Prostate gland (tissue), 2 donors: Measurements from ENCODE around the gene KRT13. TPM values are rescaled to one million over a fixed set of nuclear protein-coding genes. Genes with fewer than 3 reads are reported as not detected.

ENCODE experiments used
- DNase-seq: peaks from one replicate; pipeline ENCODE4 v3.0.0-alpha.2; 2019; ENCODE audit warnings: low spot score
- H3K27ac ChIP-seq, 2 donors: fragments of 200-600 bp; sonication (generic); 2 replicates each; pipeline ENCODE4 v1.5.1; 2017 to 2019
- H3K27me3 ChIP-seq: fragments of 200-600 bp; sonication (generic); replicated peaks from 2 replicates; pipeline ENCODE4 v1.5.1; 2019; ENCODE audit not compliant: insufficient read depth
- H3K36me3 ChIP-seq, 2 donors: fragments of 200-600 bp; sonication (generic); 1 replicate in 1 of 2; 2 replicates in 1 of 2; pipeline versions ENCODE4 v1.5.1 to v1.8.1; 2017 to 2019
- H3K4me1 ChIP-seq: fragments of 200-600 bp; sonication (generic); replicated peaks from 2 replicates; pipeline ENCODE4 v1.5.1; 2019
- H3K4me3 ChIP-seq, 2 donors: fragments of 200-600 bp; sonication (generic); 2 replicates each; pipeline ENCODE4 v1.5.1; 2017 to 2019
- H3K9me3 ChIP-seq: fragments of 200-600 bp; sonication (generic); 2 replicates; pipeline ENCODE4 v1.5.1; 2017
- POLR2A ChIP-seq: fragments of 450-650 bp; IDR thresholded peaks from one replicate; pipeline ENCODE4 v1.6.1; 2016; ENCODE audit warnings: antibody characterized with exemption, mild to moderate bottlenecking
- POLR2AphosphoS5 ChIP-seq: sonication (generic); formaldehyde crosslinking; IDR thresholded peaks from one replicate; pipeline ENCODE4 v1.6.1; 2017; ENCODE audit warnings: antibody characterized with exemption
- WGBS: methylation state at CpG from one replicate; pipeline ENCODE4 v1.1.5; 2018; 5-methylcytosine and 5-hydroxymethylcytosine counted together
- intact Hi-C: fragments of 100-400 bp; cut with DNase I; formaldehyde crosslinking; loops from one replicate; pipeline ENCODE4 v1.14.2; 2022
- total RNA-seq, 2 donors: library from RNA; depleted of rRNA; stranded (reverse); fragments of >200 nt; gene quantifications; one replicate each; pipeline ENCODE4 v1.1.0, GENCODE V29; 2016
- TF ChIP-seq, protein P1 (sequence below), 4 experiments: fragments of 200-600 bp in 2 of 4; fragments of 450-650 bp in 2 of 4; sonication (generic) in 2 of 4; IDR thresholded peaks; 1 replicate in 3 of 4; 2 replicates in 1 of 4; pipeline ENCODE4 v1.5.1; 2016 to 2019; ENCODE audit warnings: antibody characterized with exemption in 4 of 4, mild to moderate bottlenecking in 2 of 4, moderate library complexity in 2 of 4

KRT13 gene
- total RNA-seq, 2 donors from 2014 or later, result 38.4 to 62.7 TPM

DNA sequence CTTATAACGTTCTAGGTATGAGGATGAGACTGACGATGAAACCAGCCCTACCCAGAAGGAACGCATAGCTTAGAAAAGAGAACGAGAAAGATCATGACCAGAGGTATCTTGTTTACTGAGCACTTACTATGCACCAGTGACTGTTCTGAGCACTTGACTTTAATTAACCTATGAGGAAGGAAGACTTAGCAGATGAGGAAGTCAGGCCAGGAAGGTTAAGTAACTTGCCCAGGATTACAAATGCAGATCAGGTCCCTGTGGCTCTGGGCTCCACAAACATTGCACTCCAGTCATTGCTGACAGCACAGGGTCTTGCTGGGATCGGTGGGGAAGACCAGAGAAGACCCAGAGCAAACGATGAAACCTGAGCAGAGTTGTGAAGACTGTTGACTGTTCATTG is 7.1 kb downstream of the KRT13 start:
- WGBS, result 63% methylated on average over 6 of the region's 6 CpGs
- DNase-seq, result no peak
- no peaks in the 10 kb centered on the region for H3K9me3 ChIP-seq
- intact Hi-C loops, result no loop called here
- no peak overlapping the region for H3K27ac ChIP-seq
- TF ChIP-seq POLR2A, result no peak
- TF ChIP-seq, protein P1, sequence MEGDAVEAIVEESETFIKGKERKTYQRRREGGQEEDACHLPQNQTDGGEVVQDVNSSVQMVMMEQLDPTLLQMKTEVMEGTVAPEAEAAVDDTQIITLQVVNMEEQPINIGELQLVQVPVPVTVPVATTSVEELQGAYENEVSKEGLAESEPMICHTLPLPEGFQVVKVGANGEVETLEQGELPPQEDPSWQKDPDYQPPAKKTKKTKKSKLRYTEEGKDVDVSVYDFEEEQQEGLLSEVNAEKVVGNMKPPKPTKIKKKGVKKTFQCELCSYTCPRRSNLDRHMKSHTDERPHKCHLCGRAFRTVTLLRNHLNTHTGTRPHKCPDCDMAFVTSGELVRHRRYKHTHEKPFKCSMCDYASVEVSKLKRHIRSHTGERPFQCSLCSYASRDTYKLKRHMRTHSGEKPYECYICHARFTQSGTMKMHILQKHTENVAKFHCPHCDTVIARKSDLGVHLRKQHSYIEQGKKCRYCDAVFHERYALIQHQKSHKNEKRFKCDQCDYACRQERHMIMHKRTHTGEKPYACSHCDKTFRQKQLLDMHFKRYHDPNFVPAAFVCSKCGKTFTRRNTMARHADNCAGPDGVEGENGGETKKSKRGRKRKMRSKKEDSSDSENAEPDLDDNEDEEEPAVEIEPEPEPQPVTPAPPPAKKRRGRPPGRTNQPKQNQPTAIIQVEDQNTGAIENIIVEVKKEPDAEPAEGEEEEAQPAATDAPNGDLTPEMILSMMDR (IDR thresholded peaks at IDR 0.05), result no peak
- no peak for TF ChIP-seq POLR2AphosphoS5
- H3K36me3 ChIP-seq, result no peaks in the 10 kb centered on the region
- H3K4me3 ChIP-seq, result no peak overlapping the region
- H3K4me1 ChIP-seq, result no peaks in the 10 kb centered on the region
- no peaks in the 10 kb centered on the region for H3K27me3 ChIP-seq

DNA sequence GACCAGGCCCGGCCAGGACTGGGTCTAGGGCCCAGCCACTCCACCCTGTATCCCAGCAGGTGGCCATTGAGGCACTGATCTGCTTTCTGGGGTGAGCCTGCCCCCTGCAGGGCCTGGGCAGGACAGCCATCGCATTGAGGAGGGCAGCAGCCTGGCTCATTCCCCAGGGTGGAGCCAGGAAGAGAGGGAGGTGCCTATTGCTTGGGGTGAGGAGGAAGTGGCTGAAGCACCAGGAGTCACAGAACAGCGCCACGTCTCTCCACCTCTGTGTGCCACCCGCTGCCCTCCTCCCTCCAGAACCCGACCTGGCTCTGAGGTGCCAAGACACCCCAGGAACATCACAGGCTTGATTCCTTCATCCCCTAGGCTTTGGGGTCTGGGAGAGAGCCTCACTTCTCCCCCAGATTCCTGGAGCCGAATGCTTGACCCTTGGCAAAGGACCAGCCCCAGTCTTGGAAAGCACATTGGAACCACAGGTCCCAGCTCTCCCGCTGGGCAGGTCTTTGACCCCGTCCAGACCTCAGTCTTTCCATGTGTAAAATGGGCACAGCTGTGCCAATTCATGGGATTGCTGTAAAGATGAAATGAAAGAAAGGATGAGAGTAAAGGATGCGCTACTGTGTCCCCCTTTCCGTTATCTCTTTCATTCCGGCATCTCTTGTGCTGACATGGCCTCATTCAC is 8.5 kb downstream of the KRT13 start:
- peak; percentile 59 for DNase-seq
- Histone ChIP-seq H3K4me1 (no peaks in the 10 kb centered on the region), H3K27me3 (no peaks in the 10 kb centered on the region), H3K27ac (no peak overlapping the region), H3K36me3 (no peaks in the 10 kb centered on the region), H3K9me3 (no peaks in the 10 kb centered on the region), H3K4me3 (no peak overlapping the region)
- TF ChIP-seq POLR2A (no peak), POLR2AphosphoS5 (peak; percentile 52)
- TF ChIP-seq, protein P1 (IDR thresholded peaks at IDR 0.05), result peak in 3 of 4 experiments; percentile 52 to 90 (median 74)
- intact Hi-C loops, result no loop called here
- 55% methylated on average over 12 of the region's 12 CpGs for WGBS

DNA sequence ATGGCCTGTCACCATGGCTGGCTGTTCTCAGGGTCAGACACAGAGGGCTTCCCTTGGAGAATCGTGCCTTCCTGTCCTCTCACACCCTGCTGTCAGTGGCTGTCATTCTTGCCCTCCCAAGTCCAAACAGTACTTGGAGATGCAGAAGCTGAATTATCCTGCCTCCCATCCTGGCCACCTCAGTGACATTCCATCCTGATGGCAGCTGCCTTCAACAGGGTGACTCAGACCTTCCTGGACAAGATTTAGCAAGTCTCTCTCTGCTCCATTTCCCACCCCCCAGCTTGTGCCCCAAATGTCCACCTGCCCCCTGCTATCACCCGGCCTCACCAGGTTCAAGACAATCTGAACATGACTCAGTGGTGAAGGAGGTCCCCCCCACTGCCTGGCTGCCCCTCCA is 10.9 kb downstream of the KRT13 start:
- Histone ChIP-seq H3K4me1 (no peaks in the 10 kb centered on the region), H3K27ac (no peak overlapping the region), H3K36me3 (no peaks in the 10 kb centered on the region), H3K4me3 (no peak overlapping the region), H3K27me3 (no peaks in the 10 kb centered on the region), H3K9me3 (no peaks in the 10 kb centered on the region)
- 35% methylated on average over 2 of the region's 2 CpGs for WGBS
- TF ChIP-seq POLR2A, result no peak
- TF ChIP-seq, protein P1 (IDR thresholded peaks at IDR 0.05), result no peak
- no peak for TF ChIP-seq POLR2AphosphoS5
- no peak for DNase-seq
- intact Hi-C loops, result no loop called here

DNA sequence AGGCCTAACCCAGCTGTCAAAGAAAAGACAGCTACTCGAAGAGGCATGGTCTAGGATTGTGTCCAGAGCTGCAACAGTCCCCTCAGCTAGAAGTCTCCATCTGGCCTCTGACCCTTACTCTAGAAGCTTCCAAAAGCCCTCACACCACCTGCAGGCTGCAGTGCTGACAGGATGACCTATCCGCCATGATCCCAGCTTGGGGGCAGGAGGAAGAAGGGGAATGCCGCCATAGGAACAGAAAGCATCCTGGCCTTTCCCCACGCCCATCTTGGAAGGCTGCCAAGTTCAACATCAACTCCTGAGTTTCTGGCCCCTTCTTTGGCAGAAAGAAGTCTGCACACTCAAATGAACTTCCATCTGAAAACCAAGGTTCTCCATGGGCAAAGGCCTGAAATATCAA is 12.6 kb downstream of the KRT13 start:
- H3K27ac ChIP-seq, result no peak overlapping the region
- no peaks in the 10 kb centered on the region for H3K36me3 ChIP-seq
- TF ChIP-seq POLR2AphosphoS5 (no peak), POLR2A (no peak)
- TF ChIP-seq, protein P1 (IDR thresholded peaks at IDR 0.05), result no peak
- H3K9me3 ChIP-seq, result no peaks in the 10 kb centered on the region
- intact Hi-C loops, result no loop called here
- 46% methylated on average over 4 of the region's 4 CpGs for WGBS
- H3K4me1 ChIP-seq, result no peaks in the 10 kb centered on the region
- DNase-seq, result no peak
- H3K27me3 ChIP-seq, result no peaks in the 10 kb centered on the region
- H3K4me3 ChIP-seq, result no peak overlapping the region

DNA sequence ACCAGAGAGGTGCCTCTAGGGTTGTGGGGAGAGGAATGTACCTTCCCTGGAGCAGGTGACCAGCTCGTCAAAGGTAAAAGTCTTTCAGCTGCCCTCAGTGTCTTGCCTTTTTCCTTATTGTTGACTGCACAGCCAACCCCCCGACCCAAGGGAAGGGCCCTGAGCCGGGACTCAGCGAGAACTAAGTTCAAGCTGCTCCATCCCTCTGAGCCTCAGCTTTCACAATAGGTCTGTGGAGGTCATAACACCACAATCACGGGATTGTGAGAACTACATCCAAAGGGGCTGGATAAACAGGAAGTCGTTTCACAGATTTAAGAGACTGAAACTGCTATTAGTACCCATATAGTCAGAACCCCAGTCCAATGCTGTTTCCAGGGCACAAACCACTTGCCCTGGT is 13.1 kb downstream of the KRT13 start:
- DNase-seq, result no peak
- Histone ChIP-seq H3K36me3 (no peaks in the 10 kb centered on the region), H3K4me3 (no peak overlapping the region), H3K9me3 (no peaks in the 10 kb centered on the region), H3K27me3 (no peaks in the 10 kb centered on the region), H3K4me1 (no peaks in the 10 kb centered on the region), H3K27ac (no peak overlapping the region)
- no peak for TF ChIP-seq POLR2A
- no peak for TF ChIP-seq POLR2AphosphoS5
- TF ChIP-seq, protein P1 (IDR thresholded peaks at IDR 0.05), result no peak
- WGBS, result 68% methylated on average over 6 of the region's 6 CpGs
- intact Hi-C loops, result no loop called here
